BJ (cell line): ENCODE data around the gene COL8A1. TPM values are rescaled to one million over a fixed set of nuclear protein-coding genes. Genes with fewer than 3 reads are reported as not detected.

Experiments
- CTCF ChIA-PET: fragments of 350-600 bp; formaldehyde crosslinking; extraction: SDS; loops from one replicate; lab custom pipeline; 2021; ENCODE audit warnings: antibody characterized with exemption, inconsistent platforms; lab: Yijun Ruan, JAX
- POLR2A ChIA-PET: fragments of 300-600 bp; sonication (Branson Sonifier 250); formaldehyde crosslinking; extraction: SDS; loops from one replicate; lab custom pipeline; 2021; ENCODE audit warnings: antibody characterized with exemption; lab: Charles Lee
- DNase-seq: peaks from one replicate; pipeline ENCODE4 v3.0.0-alpha.2; 2011; ENCODE audit warnings: low read depth
- H3K27me3 ChIP-seq: 2 replicates; pipeline ENCODE4 v1.6.0; 2011; ENCODE audit warnings: low read length; ENCODE audit not compliant: control insufficient read depth, insufficient read depth
- H3K36me3 ChIP-seq: 2 replicates; pipeline ENCODE4 v1.5.1; 2011; ENCODE audit warnings: low read length; ENCODE audit not compliant: control insufficient read depth, insufficient read depth
- H3K4me3 ChIP-seq: 2 replicates; pipeline ENCODE4 v1.5.1; 2011; ENCODE audit warnings: low read depth, mild to moderate bottlenecking, control low read depth, low read length
- polyA plus RNA-seq: library from polyadenylated mRNA; depleted of rRNA; stranded (reverse); fragments of >200 nt; gene quantifications from 2 replicates; pipeline ENCODE4 v1.2.3, GENCODE V29; 2011
- TF ChIP-seq, protein P1 (sequence below): IDR thresholded peaks from 2 replicates; pipeline ENCODE4 v1.5.1; 2011; ENCODE audit warnings: low read depth, mild to moderate bottlenecking, control low read depth, inconsistent platforms, low read length, moderate library complexity; ENCODE audit not compliant: insufficient read depth

Gene COL8A1
- polyA plus RNA-seq, 1 experiment, result 186 TPM

DNA sequence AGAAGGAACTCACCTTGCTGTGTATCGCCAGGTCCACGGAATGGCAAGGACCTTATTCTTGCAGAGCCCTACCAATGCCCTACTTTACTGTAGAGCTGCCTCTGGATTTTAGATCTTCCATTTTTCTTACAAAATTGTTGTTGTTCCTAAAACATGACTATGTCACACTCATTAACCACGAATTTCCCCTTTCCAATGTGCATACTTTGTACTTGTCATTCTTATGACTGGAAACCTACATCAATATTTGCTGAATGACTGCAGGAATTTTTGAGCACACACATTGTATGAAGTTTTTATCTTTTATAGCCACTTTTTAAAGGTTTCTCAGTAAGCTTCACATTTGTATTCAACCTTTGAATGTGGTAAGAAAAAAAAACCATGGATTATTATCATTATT, 143.4 kb downstream of the COL8A1 start:
- TF ChIP-seq, protein P1, sequence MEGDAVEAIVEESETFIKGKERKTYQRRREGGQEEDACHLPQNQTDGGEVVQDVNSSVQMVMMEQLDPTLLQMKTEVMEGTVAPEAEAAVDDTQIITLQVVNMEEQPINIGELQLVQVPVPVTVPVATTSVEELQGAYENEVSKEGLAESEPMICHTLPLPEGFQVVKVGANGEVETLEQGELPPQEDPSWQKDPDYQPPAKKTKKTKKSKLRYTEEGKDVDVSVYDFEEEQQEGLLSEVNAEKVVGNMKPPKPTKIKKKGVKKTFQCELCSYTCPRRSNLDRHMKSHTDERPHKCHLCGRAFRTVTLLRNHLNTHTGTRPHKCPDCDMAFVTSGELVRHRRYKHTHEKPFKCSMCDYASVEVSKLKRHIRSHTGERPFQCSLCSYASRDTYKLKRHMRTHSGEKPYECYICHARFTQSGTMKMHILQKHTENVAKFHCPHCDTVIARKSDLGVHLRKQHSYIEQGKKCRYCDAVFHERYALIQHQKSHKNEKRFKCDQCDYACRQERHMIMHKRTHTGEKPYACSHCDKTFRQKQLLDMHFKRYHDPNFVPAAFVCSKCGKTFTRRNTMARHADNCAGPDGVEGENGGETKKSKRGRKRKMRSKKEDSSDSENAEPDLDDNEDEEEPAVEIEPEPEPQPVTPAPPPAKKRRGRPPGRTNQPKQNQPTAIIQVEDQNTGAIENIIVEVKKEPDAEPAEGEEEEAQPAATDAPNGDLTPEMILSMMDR, result no peak
- no peaks in the 10 kb centered on the region for H3K27me3 ChIP-seq
- DNase-seq, result no peak
- ChIA-PET POLR2A (interaction anchor here (0.6 kb wide), 1 partner anchor 117 kb away, joined by 3 read pairs; no protein-coding TSS in a partner anchor), CTCF (interaction anchor here (0.7 to 3.3 kb wide), 7 partner anchors 13 to 653 kb away, joined by 3 to 16 read pairs (median 3); no protein-coding TSS in a partner anchor)
- H3K36me3 ChIP-seq, result no peaks in the 10 kb centered on the region
- H3K4me3 ChIP-seq, result no peak overlapping the region

GRCh38 chr3:99783011-99783573, 144.7 kb downstream of the COL8A1 start:
- ChIA-PET CTCF (interaction anchor here (3.3 kb wide), 1 partner anchor 30 kb away, joined by 16 read pairs; no protein-coding TSS in a partner anchor), POLR2A (interaction anchor here (0.6 to 0.9 kb wide), 2 partner anchors 77 to 196 kb away, joined by 3 read pairs; no protein-coding TSS in a partner anchor)
- Histone ChIP-seq H3K27me3 (no peaks in the 10 kb centered on the region), H3K4me3 (no peak overlapping the region), H3K36me3 (no peaks in the 10 kb centered on the region)
- TF ChIP-seq, protein P1, result no peak
- peak; percentile 91 for DNase-seq

GRCh38 chr3:99789011-99789721, 150.8 kb downstream of the COL8A1 start:
- ChIA-PET CTCF (interaction anchor here (0.6 to 2.0 kb wide), 15 partner anchors 12 to 767 kb away, joined by 3 to 7 read pairs (median 3); no protein-coding TSS in a partner anchor), POLR2A (interaction anchor here (0.5 to 0.6 kb wide), 2 partner anchors 19 to 152 kb away, joined by 3 to 10 read pairs; no protein-coding TSS in a partner anchor)
- Histone ChIP-seq H3K36me3 (0 out of 2 replicates have a peak, but pooled peaks cover 2% of the 10 kb centered on the region), H3K27me3 (no peaks in the 10 kb centered on the region), H3K4me3 (no peak overlapping the region)
- TF ChIP-seq, protein P1, result peak; percentile 83
- DNase-seq, result no peak

DNA sequence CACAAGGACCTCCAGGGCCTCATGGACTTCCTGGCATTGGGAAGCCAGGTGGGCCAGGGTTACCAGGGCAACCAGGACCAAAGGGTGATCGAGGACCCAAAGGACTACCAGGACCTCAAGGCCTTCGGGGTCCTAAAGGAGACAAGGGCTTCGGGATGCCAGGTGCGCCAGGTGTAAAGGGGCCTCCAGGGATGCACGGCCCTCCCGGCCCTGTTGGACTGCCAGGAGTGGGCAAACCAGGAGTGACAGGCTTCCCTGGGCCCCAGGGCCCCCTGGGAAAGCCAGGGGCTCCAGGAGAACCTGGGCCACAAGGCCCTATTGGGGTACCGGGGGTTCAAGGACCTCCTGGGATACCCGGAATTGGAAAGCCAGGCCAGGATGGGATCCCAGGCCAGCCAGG, 156.1 kb downstream of the COL8A1 start:
- ChIA-PET CTCF (interaction anchor here (0.6 kb wide), 1 partner anchor 244 kb away, joined by 4 read pairs; no protein-coding TSS in a partner anchor), POLR2A (no interaction called here)
- Histone ChIP-seq H3K4me3 (no peak overlapping the region), H3K27me3 (no peaks in the 10 kb centered on the region), H3K36me3 (peaks cover 6% of the 10 kb centered on the region)
- TF ChIP-seq, protein P1, result no peak
- DNase-seq, result no peak

- H3K27me3 ChIP-seq, result no peaks in the 10 kb centered on the region
- POLR2A ChIA-PET, result interaction anchor here (0.8 kb wide), 1 partner anchor 10 kb away, joined by 6 read pairs; no protein-coding TSS in a partner anchor
- H3K36me3 ChIP-seq, result peaks cover 4% of the 10 kb centered on the region
- TF ChIP-seq, protein P1, result no peak
- H3K4me3 ChIP-seq, result no peak overlapping the region
- CTCF ChIA-PET, result interaction anchor here (0.9 to 1.7 kb wide), 2 partner anchors 13 to 14 kb away, joined by 3 to 6 read pairs; no protein-coding TSS in a partner anchor
- no peak for DNase-seq
These were observed 157.2 kb downstream of the COL8A1 start for GRCh38 chr3:99795573-99795972.
